CD8-positive, alpha-beta memory T cell (primary cell): Measurements from ENCODE around the gene RPH3AL. TPM values are rescaled to one million over a fixed set of nuclear protein-coding genes. Genes with fewer than 3 reads are reported as not detected.
A peak's percentile ranks its signal among the peaks of the same experiment; 100 is the strongest.

ENCODE experiments used
- CTCF ChIA-PET: fragments of 350-600 bp; sonication (Branson Sonifier 250); formaldehyde crosslinking; loops from one replicate; lab custom pipeline; 2021; ENCODE audit warnings: antibody characterized with exemption; lab: Charles Lee
- POLR2A ChIA-PET: fragments of 350-600 bp; sonication (Branson Sonifier 250); formaldehyde crosslinking; loops from one replicate; lab custom pipeline; 2021; ENCODE audit warnings: antibody characterized with exemption; lab: Charles Lee
- DNase-seq, 5 donors: peaks; one replicate each; pipeline versions ENCODE4 v3.0.0 to v3.0.0-alpha.2; 2020 to 2022; ENCODE audit warnings: mixed read lengths in 1 of 5
- H3K27ac ChIP-seq: one replicate; pipeline ENCODE4 v1.7.0; 2013; ENCODE audit warnings: low read depth, mild to moderate bottlenecking, low read length, moderate library complexity
- H3K27me3 ChIP-seq: 2 replicates; pipeline ENCODE4 v1.7.0; 2013; ENCODE audit warnings: low read length, mild to moderate bottlenecking; ENCODE audit not compliant: insufficient read depth, poor library complexity, severe bottlenecking
- H3K36me3 ChIP-seq: 2 replicates; pipeline ENCODE4 v1.7.0; 2013; ENCODE audit warnings: mild to moderate bottlenecking, low read length, moderate library complexity; ENCODE audit not compliant: insufficient read depth
- H3K4me1 ChIP-seq: 2 replicates; pipeline ENCODE4 v1.7.0; 2013; ENCODE audit warnings: mild to moderate bottlenecking, low read length, moderate library complexity; ENCODE audit not compliant: insufficient read depth
- H3K4me3 ChIP-seq: 2 replicates; pipeline ENCODE4 v1.7.0; 2013; ENCODE audit warnings: mild to moderate bottlenecking, low read length
- H3K9me3 ChIP-seq: 2 replicates; pipeline ENCODE4 v1.7.0; 2013; ENCODE audit warnings: mild to moderate bottlenecking, low read length
- H3K27ac Mint-ChIP-seq, 8 donors: one replicate each; pipeline ENCODE4 v1.8.0; 2020 to 2021; ENCODE audit warnings: mixed read lengths in 8 of 8, mild to moderate bottlenecking in 6 of 8, inconsistent platforms in 3 of 8, moderate library complexity in 3 of 8
- H3K27me3 Mint-ChIP-seq, 2 donors: one replicate each; pipeline ENCODE4 v1.8.0; 2020 to 2021; ENCODE audit warnings: mixed read lengths in 2 of 2, mild to moderate bottlenecking in 1 of 2, moderate library complexity in 1 of 2
- H3K36me3 Mint-ChIP-seq, 3 donors: one replicate each; pipeline ENCODE4 v1.8.0; 2020 to 2021; ENCODE audit warnings: mixed read lengths in 3 of 3, inconsistent platforms in 1 of 3, mild to moderate bottlenecking in 1 of 3
- H3K4me1 Mint-ChIP-seq, 3 donors: one replicate each; pipeline ENCODE4 v1.8.0; 2020 to 2021; ENCODE audit warnings: mixed read lengths in 3 of 3, inconsistent platforms in 1 of 3, mild to moderate bottlenecking in 1 of 3
- H3K4me3 Mint-ChIP-seq, 7 donors: one replicate each; pipeline ENCODE4 v1.8.0; 2020 to 2021; ENCODE audit warnings: mixed read lengths in 7 of 7, mild to moderate bottlenecking in 6 of 7, moderate library complexity in 4 of 7, inconsistent platforms in 2 of 7
- H3K9me3 Mint-ChIP-seq, 5 donors: one replicate each; pipeline ENCODE4 v1.8.0; 2020 to 2022; ENCODE audit warnings: mixed read lengths in 5 of 5, mild to moderate bottlenecking in 3 of 5, moderate library complexity in 2 of 5, inconsistent platforms in 1 of 5
- polyA plus RNA-seq: library from polyadenylated mRNA; unstranded; fragments of 300-500 nt; fragmentation: Illumina TruSeq; gene quantifications from one replicate; pipeline ENCODE4 v1.2.3, GENCODE V29; 2021
- total RNA-seq, 2 experiments: library from RNA; stranded (reverse); gene quantifications; one replicate each; pipeline ENCODE4 v1.2.3, GENCODE V29; 2021

RPH3AL gene
- total and polyA plus RNA-seq, 3 experiments from 2014 or later, result 0.91 to 3.7 (median 2.0) TPM

GRCh38 chr17:312476-313148, 40.0 kb downstream of the RPH3AL start:
- POLR2A ChIA-PET, result no interaction called here

GRCh38 chr17:311119-311782, 41.4 kb downstream of the RPH3AL start:
- CTCF ChIA-PET, result interaction anchor here (1.3 kb wide), 1 partner anchor 76 kb away, joined by 3 read pairs; no protein-coding TSS in a partner anchor
- Mint-ChIP-seq H3K27ac (peak overlapping the region in 1 of 8 donors; percentile 7), H3K4me3 (no peak overlapping the region), H3K4me1 (no peaks in the 10 kb centered on the region), H3K27me3 (no peaks in the 10 kb centered on the region), H3K36me3 (no peaks in the 10 kb centered on the region), H3K9me3 (peaks cover 0 to 2% (median 0%) of the 10 kb centered on the region in 5 donors)
- POLR2A ChIA-PET, result no interaction called here
- DNase-seq, result peak in 1 of 5 donors; percentile 26
- Histone ChIP-seq H3K4me3 (no peak overlapping the region), H3K27ac (no peak overlapping the region), H3K9me3 (no peaks in the 10 kb centered on the region), H3K36me3 (no peaks in the 10 kb centered on the region), H3K4me1 (no peaks in the 10 kb centered on the region), H3K27me3 (no peaks in the 10 kb centered on the region)

More at GRCh38 chr17:312476-313148, 40.0 kb downstream of the RPH3AL start:
- Histone ChIP-seq H3K27ac (no peak overlapping the region), H3K4me3 (no peak overlapping the region), H3K4me1 (no peaks in the 10 kb centered on the region), H3K9me3 (no peaks in the 10 kb centered on the region), H3K27me3 (no peaks in the 10 kb centered on the region), H3K36me3 (no peaks in the 10 kb centered on the region)
- Mint-ChIP-seq H3K4me3 (no peak overlapping the region), H3K36me3 (no peaks in the 10 kb centered on the region), H3K9me3 (peaks cover 0 to 2% (median 0%) of the 10 kb centered on the region in 5 donors), H3K27ac (no peak overlapping the region), H3K27me3 (no peaks in the 10 kb centered on the region), H3K4me1 (no peaks in the 10 kb centered on the region)
- CTCF ChIA-PET, result no interaction called here
- DNase-seq, result peak in 1 of 5 donors; percentile 45

GRCh38 chr17:310111-311010, 42.2 kb downstream of the RPH3AL start:
- H3K4me3 Mint-ChIP-seq, result no peak overlapping the region
- POLR2A ChIA-PET, result no interaction called here

GRCh38 chr17:309361-309888, 43.2 kb downstream of the RPH3AL start:
- H3K4me3 Mint-ChIP-seq, result no peak overlapping the region
- H3K9me3 Mint-ChIP-seq, result no peaks in the 10 kb centered on the region
- ChIA-PET CTCF (no interaction called here), POLR2A (no interaction called here)
- no peaks in the 10 kb centered on the region for H3K27me3 Mint-ChIP-seq
- H3K4me1 Mint-ChIP-seq, result no peaks in the 10 kb centered on the region
- Histone ChIP-seq H3K9me3 (no peaks in the 10 kb centered on the region), H3K27ac (no peak overlapping the region), H3K4me1 (no peaks in the 10 kb centered on the region), H3K4me3 (no peak overlapping the region), H3K36me3 (no peaks in the 10 kb centered on the region), H3K27me3 (no peaks in the 10 kb centered on the region)
- no peaks in the 10 kb centered on the region for H3K36me3 Mint-ChIP-seq
- H3K27ac Mint-ChIP-seq, result no peak overlapping the region
- peak in 1 of 5 donors; percentile 35 for DNase-seq

More at GRCh38 chr17:310111-311010, 42.2 kb downstream of the RPH3AL start:
- Histone ChIP-seq H3K27me3 (no peaks in the 10 kb centered on the region), H3K4me3 (no peak overlapping the region), H3K27ac (no peak overlapping the region), H3K4me1 (no peaks in the 10 kb centered on the region), H3K36me3 (no peaks in the 10 kb centered on the region), H3K9me3 (no peaks in the 10 kb centered on the region)
- CTCF ChIA-PET, result interaction anchor here (1.3 kb wide), 1 partner anchor 75 kb away, joined by 3 read pairs; no protein-coding TSS in a partner anchor
- H3K27me3 Mint-ChIP-seq, result no peaks in the 10 kb centered on the region
- H3K36me3 Mint-ChIP-seq, result no peaks in the 10 kb centered on the region
- no peaks in the 10 kb centered on the region for H3K9me3 Mint-ChIP-seq
- peak overlapping the region in 1 of 8 donors; percentile 7 for H3K27ac Mint-ChIP-seq
- no peaks in the 10 kb centered on the region for H3K4me1 Mint-ChIP-seq
- DNase-seq, result peak in 1 of 5 donors; percentile 23

- H3K27ac ChIP-seq, result no peak overlapping the region
- Mint-ChIP-seq H3K27ac (peak overlapping the region in 1 of 8 donors; percentile 68), H3K4me1 (no peaks in the 10 kb centered on the region), H3K36me3 (no peaks in the 10 kb centered on the region), H3K9me3 (no peaks in the 10 kb centered on the region), H3K27me3 (no peaks in the 10 kb centered on the region), H3K4me3 (no peak overlapping the region)
- ChIA-PET POLR2A (no interaction called here), CTCF (interaction anchor here (0.9 kb wide), 1 partner anchor 58 kb away, joined by 3 read pairs; no protein-coding TSS in a partner anchor)
- no peaks in the 10 kb centered on the region for H3K4me1 ChIP-seq
- H3K27me3 ChIP-seq, result no peaks in the 10 kb centered on the region
- H3K4me3 ChIP-seq, result no peak overlapping the region
- no peaks in the 10 kb centered on the region for H3K9me3 ChIP-seq
- no peaks in the 10 kb centered on the region for H3K36me3 ChIP-seq
- DNase-seq, result peak in 1 of 5 donors; percentile 26
Observed at GRCh38 chr17:307741-308507, 44.7 kb downstream of the RPH3AL start.

- DNase-seq, result no peak
- H3K4me1 ChIP-seq, result no peaks in the 10 kb centered on the region
- Mint-ChIP-seq H3K27ac (no peak overlapping the region), H3K4me3 (no peak overlapping the region), H3K27me3 (no peaks in the 10 kb centered on the region), H3K4me1 (no peaks in the 10 kb centered on the region), H3K9me3 (no peaks in the 10 kb centered on the region), H3K36me3 (peaks cover 0 to 1% (median 0%) of the 10 kb centered on the region in 3 donors)
- H3K4me3 ChIP-seq, result no peak overlapping the region
- H3K27ac ChIP-seq, result no peak overlapping the region
- ChIA-PET CTCF (interaction anchor here (0.9 kb wide), 1 partner anchor 58 kb away, joined by 3 read pairs; no protein-coding TSS in a partner anchor), POLR2A (no interaction called here)
- H3K9me3 ChIP-seq, result no peaks in the 10 kb centered on the region
- H3K36me3 ChIP-seq, result no peaks in the 10 kb centered on the region
- H3K27me3 ChIP-seq, result no peaks in the 10 kb centered on the region
Observed at GRCh38 chr17:307295-307691, 45.3 kb downstream of the RPH3AL start.

GRCh38 chr17:306536-307294, 45.9 kb downstream of the RPH3AL start:
- DNase-seq, result peak in 1 of 5 donors; percentile 37
- H3K9me3 ChIP-seq, result no peaks in the 10 kb centered on the region
- no peak overlapping the region for H3K4me3 Mint-ChIP-seq
- H3K4me1 ChIP-seq, result no peaks in the 10 kb centered on the region
- no peaks in the 10 kb centered on the region for H3K27me3 ChIP-seq
- ChIA-PET POLR2A (no interaction called here), CTCF (no interaction called here)
- H3K27me3 Mint-ChIP-seq, result no peaks in the 10 kb centered on the region
- H3K27ac Mint-ChIP-seq, result no peak overlapping the region
- no peak overlapping the region for H3K27ac ChIP-seq
- no peak overlapping the region for H3K4me3 ChIP-seq
- no peaks in the 10 kb centered on the region for H3K4me1 Mint-ChIP-seq
- H3K9me3 Mint-ChIP-seq, result no peaks in the 10 kb centered on the region
- peaks cover 0 to 1% (median 0%) of the 10 kb centered on the region in 3 donors for H3K36me3 Mint-ChIP-seq
- no peaks in the 10 kb centered on the region for H3K36me3 ChIP-seq
